ENCODE data around the gene CHRM2. TPM values are rescaled to one million over a fixed set of nuclear protein-coding genes. Genes with fewer than 3 reads are reported as not detected.

The CHRM2 gene
- total RNA-seq, 1 donor from 2014 or later: not detected

- H3K27ac Mint-ChIP-seq (ENCODE audit: unreplicated experiment): no peak overlapping the region
- no peaks in the 10 kb centered on the region for H3K9me3 Mint-ChIP-seq (ENCODE audit: unreplicated experiment)
Measured at GRCh38 chr7:136942994-136943393, 74.5 kb downstream of the CHRM2 start.

GRCh38 chr7:136947347-136947746, 78.9 kb downstream of the CHRM2 start:
- Mint-ChIP-seq H3K4me3 (ENCODE audit: unreplicated experiment) (no peak overlapping the region), H3K36me3 (ENCODE audit: low read depth, unreplicated experiment) (no peaks in the 10 kb centered on the region), H3K9me3 (ENCODE audit: unreplicated experiment) (no peaks in the 10 kb centered on the region), H3K4me1 (ENCODE audit: unreplicated experiment) (no peaks in the 10 kb centered on the region), H3K27me3 (ENCODE audit: unreplicated experiment) (no peaks in the 10 kb centered on the region), H3K27ac (ENCODE audit: unreplicated experiment) (no peak overlapping the region)
- no peak for DNase-seq (ENCODE audit: low spot score)
- TF ChIP-seq CTCF (IDR thresholded peaks at IDR 0.05; ENCODE audit: unreplicated experiment): no peak

More at GRCh38 chr7:136942994-136943393, 74.5 kb downstream of the CHRM2 start:
- DNase-seq (ENCODE audit: low spot score): no peak
- Mint-ChIP-seq H3K4me3 (ENCODE audit: unreplicated experiment) (no peak overlapping the region), H3K27me3 (ENCODE audit: unreplicated experiment) (no peaks in the 10 kb centered on the region), H3K4me1 (ENCODE audit: unreplicated experiment) (no peaks in the 10 kb centered on the region), H3K36me3 (ENCODE audit: low read depth, unreplicated experiment) (no peaks in the 10 kb centered on the region)
- TF ChIP-seq CTCF (IDR thresholded peaks at IDR 0.05; ENCODE audit: unreplicated experiment): no peak

GRCh38 chr7:136950331-136950730, 81.9 kb downstream of the CHRM2 start:
- no peak for TF ChIP-seq CTCF (IDR thresholded peaks at IDR 0.05; ENCODE audit: unreplicated experiment)

GRCh38 chr7:136953386-136953785, 84.9 kb downstream of the CHRM2 start:
- no peak for TF ChIP-seq CTCF (IDR thresholded peaks at IDR 0.05; ENCODE audit: unreplicated experiment)
- Mint-ChIP-seq H3K4me1 (ENCODE audit: unreplicated experiment) (no peaks in the 10 kb centered on the region), H3K9me3 (ENCODE audit: unreplicated experiment) (no peaks in the 10 kb centered on the region), H3K27me3 (ENCODE audit: unreplicated experiment) (no peaks in the 10 kb centered on the region), H3K4me3 (ENCODE audit: unreplicated experiment) (no peak overlapping the region), H3K36me3 (ENCODE audit: low read depth, unreplicated experiment) (no peaks in the 10 kb centered on the region), H3K27ac (ENCODE audit: unreplicated experiment) (no peak overlapping the region)
- DNase-seq (ENCODE audit: low spot score): no peak

More at GRCh38 chr7:136950331-136950730, 81.9 kb downstream of the CHRM2 start:
- no peak overlapping the region for H3K4me3 Mint-ChIP-seq (ENCODE audit: unreplicated experiment)
- H3K4me1 Mint-ChIP-seq (ENCODE audit: unreplicated experiment): no peaks in the 10 kb centered on the region
- DNase-seq (ENCODE audit: low spot score): no peak
- H3K9me3 Mint-ChIP-seq (ENCODE audit: unreplicated experiment): no peaks in the 10 kb centered on the region
- no peaks in the 10 kb centered on the region for H3K36me3 Mint-ChIP-seq (ENCODE audit: low read depth, unreplicated experiment)
- H3K27me3 Mint-ChIP-seq (ENCODE audit: unreplicated experiment): no peaks in the 10 kb centered on the region
- H3K27ac Mint-ChIP-seq (ENCODE audit: unreplicated experiment): no peak overlapping the region

GRCh38 chr7:136956232-136956631, 87.8 kb downstream of the CHRM2 start:
- H3K27me3 Mint-ChIP-seq (ENCODE audit: unreplicated experiment): no peaks in the 10 kb centered on the region
- no peak overlapping the region for H3K27ac Mint-ChIP-seq (ENCODE audit: unreplicated experiment)
- TF ChIP-seq CTCF (IDR thresholded peaks at IDR 0.05; ENCODE audit: unreplicated experiment): no peak
- H3K4me3 Mint-ChIP-seq (ENCODE audit: unreplicated experiment): no peak overlapping the region
- no peaks in the 10 kb centered on the region for H3K36me3 Mint-ChIP-seq (ENCODE audit: low read depth, unreplicated experiment)
- no peaks in the 10 kb centered on the region for H3K9me3 Mint-ChIP-seq (ENCODE audit: unreplicated experiment)
- DNase-seq (ENCODE audit: low spot score): no peak
- H3K4me1 Mint-ChIP-seq (ENCODE audit: unreplicated experiment): no peaks in the 10 kb centered on the region

Data from endothelial cell (in vitro differentiated cells).